Activated CD8-positive, alpha-beta T cell treated with anti-CD3 and anti-CD28 coated beads for 36 hours (primary cell): Measurements from ENCODE around the gene CYTH2. TPM values are rescaled to one million over a fixed set of nuclear protein-coding genes. Genes with fewer than 3 reads are reported as not detected.
A peak's percentile ranks its signal among the peaks of the same experiment; 100 is the strongest.

Experiments
- ATAC-seq: fragments of 200-7000 bp; cut with Tn5 transposase; one replicate; pipeline ENCODE4 v1.10.0; 2021; ENCODE audit warnings: mild to moderate bottlenecking, moderate library complexity
- CTCF ChIA-PET: fragments of 350-600 bp; sonication (Branson Sonifier 250); formaldehyde crosslinking; loops from one replicate; lab custom pipeline; 2021; ENCODE audit warnings: antibody characterized with exemption; lab: Charles Lee
- POLR2A ChIA-PET: fragments of 350-600 bp; sonication (Branson Sonifier 250); formaldehyde crosslinking; loops from one replicate; lab custom pipeline; 2021; ENCODE audit warnings: antibody characterized with exemption; lab: Charles Lee
- DNase-seq: peaks from one replicate; pipeline ENCODE4 v3.0.0-alpha.2; 2020
- H3K27ac Mint-ChIP-seq: one replicate; pipeline ENCODE4 v1.8.0; 2021; ENCODE audit warnings: mild to moderate bottlenecking, mixed read lengths
- H3K27me3 Mint-ChIP-seq: one replicate; pipeline ENCODE4 v1.8.0; 2021; ENCODE audit warnings: mixed read lengths
- H3K36me3 Mint-ChIP-seq: one replicate; pipeline ENCODE4 v1.8.0; 2021; ENCODE audit warnings: low read depth, mixed read lengths
- H3K4me1 Mint-ChIP-seq: one replicate; pipeline ENCODE4 v1.8.0; 2021; ENCODE audit warnings: low read depth, mixed read lengths
- H3K4me3 Mint-ChIP-seq: one replicate; pipeline ENCODE4 v1.8.0; 2021; ENCODE audit warnings: mild to moderate bottlenecking, moderate library complexity, mixed read lengths
- H3K9me3 Mint-ChIP-seq: one replicate; pipeline ENCODE4 v1.8.0; 2021; ENCODE audit warnings: mixed read lengths
- CTCF ChIP-seq: fragments of 200-600 bp; IDR thresholded peaks from one replicate; pipeline ENCODE4 v1.8.0; 2022; ENCODE audit warnings: antibody characterized with exemption, mild to moderate bottlenecking
- intact Hi-C: fragments of 100-400 bp; cut with micrococcal nuclease; formaldehyde crosslinking; loops from one replicate; pipeline ENCODE4 v1.10.0; 2022
- total RNA-seq, 2 experiments: library from RNA; stranded (reverse); gene quantifications; one replicate each; pipeline ENCODE4 v1.2.3, GENCODE V29; 2021

Gene CYTH2, protein sequence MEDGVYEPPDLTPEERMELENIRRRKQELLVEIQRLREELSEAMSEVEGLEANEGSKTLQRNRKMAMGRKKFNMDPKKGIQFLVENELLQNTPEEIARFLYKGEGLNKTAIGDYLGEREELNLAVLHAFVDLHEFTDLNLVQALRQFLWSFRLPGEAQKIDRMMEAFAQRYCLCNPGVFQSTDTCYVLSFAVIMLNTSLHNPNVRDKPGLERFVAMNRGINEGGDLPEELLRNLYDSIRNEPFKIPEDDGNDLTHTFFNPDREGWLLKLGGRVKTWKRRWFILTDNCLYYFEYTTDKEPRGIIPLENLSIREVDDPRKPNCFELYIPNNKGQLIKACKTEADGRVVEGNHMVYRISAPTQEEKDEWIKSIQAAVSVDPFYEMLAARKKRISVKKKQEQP
- total RNA-seq = 10 to 100 TPM; 23.8 to 24.5 TPM

GRCh38 chr19:48469289-48469881 is at the start of gene CYTH2:
Gene CYTH2 (plus strand): TSS chr19:48469369. CDS start chr19:48469508, 139 bp downstream.
- H3K4me1 Mint-ChIP-seq = peaks cover 17% of the 10 kb centered on the region
- H3K27ac Mint-ChIP-seq = peak within 1 kb of the TSS; percentile 83
- H3K36me3 Mint-ChIP-seq = peaks cover 5% of the 10 kb centered on the region
- ChIA-PET POLR2A (interaction anchor here (1.1 kb wide), 1 partner anchor 11 kb away, joined by 4 read pairs; no protein-coding TSS in a partner anchor), CTCF (interaction anchor here (0.9 to 1.8 kb wide), 4 partner anchors 18 to 78 kb away, joined by 3 to 8 read pairs (median 4); partner anchors contain the start of gene KDELR1)
- DNase-seq (peak; percentile 83), ATAC-seq (peak; percentile 10)
- intact Hi-C loops = loop anchor here (10.0 kb wide), 1 partner anchor 105 kb away; the partner anchor contains the start of genes SYNGR4 and TMEM143
- no peaks in the 10 kb centered on the region for H3K9me3 Mint-ChIP-seq
- TF ChIP-seq CTCF = no peak
- H3K4me3 Mint-ChIP-seq = peak within 1 kb of the TSS; percentile 83
- no peaks in the 10 kb centered on the region for H3K27me3 Mint-ChIP-seq

DNA sequence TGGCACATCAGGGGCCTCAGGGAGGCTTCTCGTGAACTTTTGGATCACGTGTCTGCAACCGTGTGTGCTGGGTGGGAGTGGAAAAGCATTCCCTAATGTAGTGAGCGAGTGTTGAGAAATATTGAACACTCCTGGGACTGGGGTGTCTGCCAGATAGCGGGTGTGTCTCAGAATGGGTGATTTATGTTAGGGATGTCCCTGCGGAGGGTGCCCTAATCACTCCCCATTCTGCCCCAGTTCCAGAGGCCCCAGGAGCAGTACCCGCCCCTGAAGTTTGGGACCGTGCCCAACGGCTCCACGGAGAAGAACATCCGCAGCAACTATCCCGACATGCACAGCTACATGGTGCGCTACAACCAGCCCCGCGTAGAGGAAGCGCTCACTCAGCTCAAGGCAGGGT is 47.6 kb upstream of the CYTH2 start:
- Mint-ChIP-seq H3K4me3 (no peak overlapping the region), H3K4me1 (peaks cover 20% of the 10 kb centered on the region), H3K27ac (no peak overlapping the region), H3K9me3 (no peaks in the 10 kb centered on the region), H3K27me3 (peaks cover 7% of the 10 kb centered on the region), H3K36me3 (no peaks in the 10 kb centered on the region)
- ChIA-PET CTCF (interaction anchor here (0.8 kb wide), 1 partner anchor 162 kb away, joined by 3 read pairs; no protein-coding TSS in a partner anchor), POLR2A (no interaction called here)
- DNase-seq (no peak), ATAC-seq (no peak)
- TF ChIP-seq CTCF = no peak
- intact Hi-C loops = no loop called here

DNA sequence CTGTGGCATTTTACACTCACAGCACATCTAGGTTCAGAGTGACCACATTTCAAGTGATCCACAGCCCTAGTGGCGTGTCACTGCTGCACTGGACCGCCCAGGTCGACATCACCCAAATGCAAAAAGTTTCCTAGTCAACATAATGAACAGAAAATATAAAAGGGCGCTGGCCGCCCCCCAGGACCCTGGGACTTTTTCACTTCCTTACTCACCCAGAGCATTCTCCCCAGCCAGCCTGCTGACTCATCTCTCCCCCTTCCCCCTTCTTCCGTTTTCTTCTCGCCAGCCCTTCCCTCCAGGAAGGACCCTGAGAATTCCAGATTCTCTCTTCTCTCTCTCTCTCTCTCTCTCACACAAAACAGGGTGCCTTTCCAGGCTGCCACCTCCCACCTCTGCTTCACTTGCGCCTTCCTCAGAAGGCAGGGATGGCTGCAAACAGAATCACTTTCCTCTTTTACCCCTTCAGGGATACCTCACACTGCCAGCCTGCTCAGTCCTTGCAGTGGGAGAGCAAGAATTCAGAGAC is 44.4 kb upstream of the CYTH2 start:
- CTCF ChIA-PET = no interaction called here
- no peak overlapping the region for H3K27ac Mint-ChIP-seq
- DNase-seq (peak; percentile 35), ATAC-seq (peak; percentile 61)
- TF ChIP-seq CTCF = no peak
- H3K27me3 Mint-ChIP-seq = peaks cover 4% of the 10 kb centered on the region
- H3K9me3 Mint-ChIP-seq = no peaks in the 10 kb centered on the region
- H3K4me1 Mint-ChIP-seq = peaks cover 6% of the 10 kb centered on the region
- intact Hi-C loops = no loop called here
- no peak overlapping the region for H3K4me3 Mint-ChIP-seq
- H3K36me3 Mint-ChIP-seq = no peaks in the 10 kb centered on the region
- POLR2A ChIA-PET = no interaction called here

GRCh38 chr19:48428670-48429069 is 40.5 kb upstream of the CYTH2 start:
- TF ChIP-seq CTCF = no peak
- Mint-ChIP-seq H3K9me3 (no peaks in the 10 kb centered on the region), H3K27me3 (peaks cover 5% of the 10 kb centered on the region), H3K4me1 (peaks cover 6% of the 10 kb centered on the region), H3K36me3 (no peaks in the 10 kb centered on the region), H3K27ac (no peak overlapping the region), H3K4me3 (no peak overlapping the region)
- POLR2A ChIA-PET = interaction anchor here (0.8 to 0.9 kb wide), 2 partner anchors 10 to 15 kb away, joined by 3 to 5 read pairs; no protein-coding TSS in a partner anchor
- CTCF ChIA-PET = interaction anchor here (0.7 kb wide), 1 partner anchor 37 kb away, joined by 3 read pairs; no protein-coding TSS in a partner anchor
- intact Hi-C loops = no loop called here
- DNase-seq = no peak
- ATAC-seq = no peak
